Spleen (tissue), 11 donors: ENCODE results near the gene GCNT3. TPM values are rescaled to one million over a fixed set of nuclear protein-coding genes. Genes with fewer than 3 reads are reported as not detected.

ENCODE experiments used
- DNase-seq: peaks from one replicate; pipeline ENCODE4 v3.0.0-alpha.2; 2020
- H3K27ac ChIP-seq, 8 donors: fragments of 200-600 bp; sonication (generic) in 7 of 8; 1 replicate in 4 of 8; 2 replicates in 4 of 8; pipeline versions ENCODE4 v1.5.0 to v1.8.0; 2016 to 2021; ENCODE audit warnings: inconsistent platforms in 4 of 8, mild to moderate bottlenecking in 4 of 8, moderate library complexity in 1 of 8
- H3K27me3 ChIP-seq, 7 donors: fragments of 200-600 bp; sonication (generic) in 6 of 7; replicated peaks in 1 of 7; 1 replicate in 4 of 7; 2 replicates in 3 of 7; pipeline versions ENCODE4 v1.5.0 to v1.8.0; 2016 to 2021; ENCODE audit warnings: inconsistent platforms in 3 of 7, mild to moderate bottlenecking in 1 of 7
- H3K36me3 ChIP-seq, 6 donors: fragments of 200-600 bp; sonication (generic) in 5 of 6; 1 replicate in 4 of 6; 2 replicates in 2 of 6; pipeline versions ENCODE4 v1.5.0 to v1.8.0; 2016 to 2021; ENCODE audit warnings: inconsistent platforms in 2 of 6
- H3K4me1 ChIP-seq, 6 donors: fragments of 200-600 bp; sonication (generic) in 5 of 6; 1 replicate in 3 of 6; 2 replicates in 3 of 6; pipeline versions ENCODE4 v1.5.0 to v1.8.0; 2016 to 2021; ENCODE audit warnings: inconsistent platforms in 3 of 6
- H3K4me3 ChIP-seq, 8 donors: fragments of 200-600 bp; sonication (generic) in 7 of 8; 1 replicate in 4 of 8; 2 replicates in 4 of 8; pipeline versions ENCODE4 v1.5.0 to v1.8.0; 2016 to 2021; ENCODE audit warnings: inconsistent platforms in 4 of 8, mild to moderate bottlenecking in 4 of 8, moderate library complexity in 2 of 8
- H3K9me3 ChIP-seq, 8 donors: fragments of 200-600 bp; sonication (generic) in 7 of 8; 1 replicate in 4 of 8; 2 replicates in 4 of 8; pipeline versions ENCODE4 v1.5.0 to v1.8.0; 2016 to 2021; ENCODE audit warnings: inconsistent platforms in 4 of 8
- POLR2A ChIP-seq, 3 donors: fragments of 450-650 bp; IDR thresholded peaks; one replicate each; pipeline ENCODE4 v1.5.1; 2017; ENCODE audit warnings: antibody characterized with exemption in 3 of 3, mild to moderate bottlenecking in 1 of 3
- POLR2AphosphoS5 ChIP-seq, 3 donors: sonication (generic); formaldehyde crosslinking; IDR thresholded peaks; one replicate each; pipeline ENCODE4 v1.5.1; 2017; ENCODE audit warnings: antibody characterized with exemption in 3 of 3
- WGBS, 5 donors: extraction: QIAGEN DNeasy Blood & Tissue Kit in 3 of 5; methylation state at CpG; one replicate each; pipeline versions ENCODE4 v1.1.5 to v1.1.7; 2013 to 2018; 5-methylcytosine and 5-hydroxymethylcytosine counted together
- intact Hi-C: fragments of 100-400 bp; cut with DNase I; formaldehyde crosslinking; loops from one replicate; pipeline ENCODE4 v1.15.0; 2023; ENCODE audit warnings: low total_unique reads
- polyA plus RNA-seq, 3 donors: library from polyadenylated mRNA; stranded (reverse); fragments of 200-250 nt; gene quantifications; one replicate each; pipeline ENCODE4 v1.2.1, GENCODE V29; 2013
- total RNA-seq, 7 donors: library from RNA; depleted of rRNA in 3 of 7; stranded (reverse); fragments of >200 nt in 3 of 7; fragmentation: NEBNext Ultra II Directional in 4 of 7; extraction: Animal tissue kit (Norgen Biotek cat#: 25700) in 4 of 7; gene quantifications; one replicate each; pipeline versions ENCODE4 v1.1.0 to v1.2.1, GENCODE V29; 2016 to 2021
- TF ChIP-seq, protein P1 (sequence below), 11 experiments: fragments of 200-600 bp in 7 of 11; fragments of 450-650 bp in 4 of 11; sonication (generic) in 4 of 11; IDR thresholded peaks in 8 of 11; conservative IDR thresholded peaks in 3 of 11; 1 replicate in 7 of 11; 2 replicates in 4 of 11; pipeline versions ENCODE4 v1.4.0 to v1.8.0; 2016 to 2021; ENCODE audit warnings: antibody characterized with exemption in 11 of 11, inconsistent platforms in 4 of 11, mild to moderate bottlenecking in 1 of 11
- donor health status: healthy with polysubstance abuse.
- donor health status: DM: no; HTN: no; CAD: no; lungs with moderate emphysema.
- donor health status: DM: no; HTN: no; CAD: no.
- donor health status: Bipolar disorder and iron deficiency.
- donor health status: healthy.
- donor health status: DM: no; HTN: no; CAD: no.
- donor health status: DM: yes; HTN: yes; CAD: no.

Gene GCNT3
- total and polyA plus RNA-seq, 10 donors: 0.15 to 1.4 (median 0.25) TPM; not detected in 4

- no peaks in the 10 kb centered on the region for H3K4me1 ChIP-seq
- no peaks in the 10 kb centered on the region for H3K9me3 ChIP-seq
- no peaks in the 10 kb centered on the region for H3K36me3 ChIP-seq
- H3K27ac ChIP-seq: no peak overlapping the region
- no peak overlapping the region for H3K4me3 ChIP-seq
- H3K27me3 ChIP-seq: no peaks in the 10 kb centered on the region
- intact Hi-C loops: no loop called here
- DNase-seq: no peak
- TF ChIP-seq POLR2A (IDR thresholded peaks at IDR 0.05) (no peak), POLR2AphosphoS5 (IDR thresholded peaks at IDR 0.05) (no peak)
- TF ChIP-seq, protein P1, sequence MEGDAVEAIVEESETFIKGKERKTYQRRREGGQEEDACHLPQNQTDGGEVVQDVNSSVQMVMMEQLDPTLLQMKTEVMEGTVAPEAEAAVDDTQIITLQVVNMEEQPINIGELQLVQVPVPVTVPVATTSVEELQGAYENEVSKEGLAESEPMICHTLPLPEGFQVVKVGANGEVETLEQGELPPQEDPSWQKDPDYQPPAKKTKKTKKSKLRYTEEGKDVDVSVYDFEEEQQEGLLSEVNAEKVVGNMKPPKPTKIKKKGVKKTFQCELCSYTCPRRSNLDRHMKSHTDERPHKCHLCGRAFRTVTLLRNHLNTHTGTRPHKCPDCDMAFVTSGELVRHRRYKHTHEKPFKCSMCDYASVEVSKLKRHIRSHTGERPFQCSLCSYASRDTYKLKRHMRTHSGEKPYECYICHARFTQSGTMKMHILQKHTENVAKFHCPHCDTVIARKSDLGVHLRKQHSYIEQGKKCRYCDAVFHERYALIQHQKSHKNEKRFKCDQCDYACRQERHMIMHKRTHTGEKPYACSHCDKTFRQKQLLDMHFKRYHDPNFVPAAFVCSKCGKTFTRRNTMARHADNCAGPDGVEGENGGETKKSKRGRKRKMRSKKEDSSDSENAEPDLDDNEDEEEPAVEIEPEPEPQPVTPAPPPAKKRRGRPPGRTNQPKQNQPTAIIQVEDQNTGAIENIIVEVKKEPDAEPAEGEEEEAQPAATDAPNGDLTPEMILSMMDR (IDR thresholded peaks at IDR 0.05 in 8 of 11, conservative IDR thresholded peaks at IDR 0.05 in 3 of 11): no peak
- WGBS, 5 donors: 80 to 94% (median 83%) methylated on average over 1 to 3 of the region's 3 CpGs
These were observed 28.5 kb upstream of the GCNT3 start for GRCh38 chr15:59583088-59583487.

DNA sequence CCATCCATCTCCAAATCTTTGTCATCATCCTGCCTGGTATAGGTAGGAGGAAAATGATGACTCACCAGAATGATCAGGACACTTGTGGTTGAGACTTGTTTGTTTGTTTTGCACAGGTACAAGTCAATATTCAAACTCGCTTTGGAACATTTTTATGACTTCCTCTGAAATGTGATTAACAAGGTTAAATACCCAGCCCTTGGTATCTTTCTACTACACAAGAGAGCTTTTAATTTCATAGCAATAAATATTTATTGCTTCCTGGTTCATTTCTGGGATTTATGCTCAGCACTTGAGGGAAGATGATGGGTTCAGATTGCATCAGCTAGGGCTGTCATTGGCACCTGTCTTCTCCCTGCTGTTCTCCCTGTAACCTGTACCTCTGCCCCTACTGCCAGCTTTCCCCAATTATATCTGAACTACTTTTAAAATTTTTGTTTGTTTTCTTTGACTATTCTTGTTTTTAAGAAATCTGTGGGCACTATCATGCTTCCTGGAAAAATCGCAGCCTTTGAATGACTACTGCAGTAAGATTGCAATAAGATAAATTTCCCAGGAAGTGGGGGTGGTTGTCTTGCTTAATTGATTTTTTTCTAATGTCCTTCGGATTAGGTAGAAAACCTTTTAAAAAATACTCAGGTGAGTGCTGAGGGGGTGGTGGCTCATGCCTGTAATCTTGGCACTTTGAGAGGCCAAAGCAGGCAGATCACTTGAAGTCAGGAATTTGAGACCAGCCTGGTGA lies 24.3 kb upstream of the GCNT3 start:
- H3K27me3 ChIP-seq: peaks cover 0 to 14% (median 0%) of the 10 kb centered on the region in 7 donors
- WGBS, 5 donors: 43 to 53% (median 47%) methylated on average over 3 of the region's 3 CpGs
- no peaks in the 10 kb centered on the region for H3K4me1 ChIP-seq
- H3K4me3 ChIP-seq: no peak overlapping the region
- no peak overlapping the region for H3K27ac ChIP-seq
- no peak for DNase-seq
- no peaks in the 10 kb centered on the region for H3K36me3 ChIP-seq
- H3K9me3 ChIP-seq: no peaks in the 10 kb centered on the region
- TF ChIP-seq POLR2AphosphoS5 (IDR thresholded peaks at IDR 0.05) (no peak), POLR2A (IDR thresholded peaks at IDR 0.05) (no peak)
- TF ChIP-seq, protein P1 (IDR thresholded peaks at IDR 0.05 in 8 of 11, conservative IDR thresholded peaks at IDR 0.05 in 3 of 11): no peak
- intact Hi-C loops: no loop called here

DNA sequence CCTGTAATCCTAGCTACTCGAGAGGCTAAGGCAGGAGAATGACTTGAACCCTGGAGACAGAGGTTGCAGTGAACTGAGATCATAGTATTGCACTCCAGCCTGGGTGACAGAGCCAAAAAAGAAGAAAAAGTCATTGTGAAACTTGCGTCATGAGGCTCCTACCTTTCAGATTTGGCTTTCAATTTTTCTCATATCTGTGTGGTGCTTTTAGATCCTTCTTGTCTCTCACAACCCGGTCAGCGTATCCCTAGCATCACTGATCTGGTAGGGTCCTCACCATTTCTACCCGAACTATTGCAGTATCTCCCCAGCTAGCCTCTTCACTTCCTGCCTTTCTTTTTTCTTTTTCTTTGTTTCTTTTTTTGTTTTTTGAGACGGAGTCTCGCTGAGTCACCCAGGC lies 21.6 kb upstream of the GCNT3 start:
- Histone ChIP-seq H3K4me1 (no peaks in the 10 kb centered on the region), H3K27ac (no peak overlapping the region), H3K36me3 (no peaks in the 10 kb centered on the region), H3K27me3 (peaks cover 0 to 14% (median 0%) of the 10 kb centered on the region in 7 donors), H3K4me3 (no peak overlapping the region), H3K9me3 (no peaks in the 10 kb centered on the region)
- 56 to 73% (median 64%) methylated on average over 7 of the region's 7 CpGs for WGBS, 5 donors
- TF ChIP-seq, protein P1 (IDR thresholded peaks at IDR 0.05 in 8 of 11, conservative IDR thresholded peaks at IDR 0.05 in 3 of 11): no peak
- no peak for TF ChIP-seq POLR2A (IDR thresholded peaks at IDR 0.05)
- TF ChIP-seq POLR2AphosphoS5 (IDR thresholded peaks at IDR 0.05): no peak
- no peak for DNase-seq
- intact Hi-C loops: no loop called here

DNA sequence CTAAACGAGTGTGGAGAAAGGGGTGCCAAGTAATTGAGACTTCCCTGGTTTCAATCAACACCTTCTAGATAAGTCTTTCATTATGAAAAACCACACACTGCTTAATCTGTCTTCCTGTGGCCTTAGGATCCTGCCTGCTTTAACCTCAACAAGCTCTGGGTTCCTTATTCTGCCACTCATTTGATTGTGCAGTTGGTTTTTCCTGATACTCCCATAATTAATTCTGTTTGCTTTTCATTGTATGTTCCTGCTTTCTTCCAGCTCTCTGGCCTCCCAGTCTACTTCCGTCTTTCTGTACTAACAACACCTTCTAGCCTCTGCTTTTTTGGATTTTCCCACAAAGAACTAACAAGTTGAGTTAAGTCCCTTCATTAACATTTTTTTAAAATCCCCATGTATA lies 20.2 kb upstream of the GCNT3 start:
- Histone ChIP-seq H3K27me3 (peaks cover 0 to 14% (median 0%) of the 10 kb centered on the region in 7 donors), H3K4me1 (no peaks in the 10 kb centered on the region), H3K4me3 (no peak overlapping the region), H3K9me3 (no peaks in the 10 kb centered on the region), H3K27ac (no peak overlapping the region), H3K36me3 (no peaks in the 10 kb centered on the region)
- no peak for DNase-seq
- TF ChIP-seq POLR2A (IDR thresholded peaks at IDR 0.05) (no peak), POLR2AphosphoS5 (IDR thresholded peaks at IDR 0.05) (no peak)
- TF ChIP-seq, protein P1 (IDR thresholded peaks at IDR 0.05 in 8 of 11, conservative IDR thresholded peaks at IDR 0.05 in 3 of 11): no peak
- 18 to 38% (median 32%) methylated on average over 2 of the region's 2 CpGs for WGBS, 5 donors
- intact Hi-C loops: no loop called here
